AG10803 (cell line): ENCODE measurements around the gene HS6ST2.
"Not testable (repeated sequence)": the region's sequence is repeated elsewhere in the genome, so short reads cannot be mapped to it uniquely, and the experiment has no call there.

ENCODE experiments used
- DNase-seq: peaks from one replicate; pipeline ENCODE4 v3.0.0; 2010; ENCODE audit warnings: low read depth
- H3K4me3 ChIP-seq: 2 replicates; pipeline ENCODE4 v1.5.1; 2011; ENCODE audit warnings: mild to moderate bottlenecking, low read length, control low read depth
- TF ChIP-seq, protein P1 (sequence below): conservative IDR thresholded peaks from 2 replicates; pipeline ENCODE4 v1.5.1; 2011; ENCODE audit warnings: mild to moderate bottlenecking, low read length, control low read depth, inconsistent platforms

Gene HS6ST2

DNA sequence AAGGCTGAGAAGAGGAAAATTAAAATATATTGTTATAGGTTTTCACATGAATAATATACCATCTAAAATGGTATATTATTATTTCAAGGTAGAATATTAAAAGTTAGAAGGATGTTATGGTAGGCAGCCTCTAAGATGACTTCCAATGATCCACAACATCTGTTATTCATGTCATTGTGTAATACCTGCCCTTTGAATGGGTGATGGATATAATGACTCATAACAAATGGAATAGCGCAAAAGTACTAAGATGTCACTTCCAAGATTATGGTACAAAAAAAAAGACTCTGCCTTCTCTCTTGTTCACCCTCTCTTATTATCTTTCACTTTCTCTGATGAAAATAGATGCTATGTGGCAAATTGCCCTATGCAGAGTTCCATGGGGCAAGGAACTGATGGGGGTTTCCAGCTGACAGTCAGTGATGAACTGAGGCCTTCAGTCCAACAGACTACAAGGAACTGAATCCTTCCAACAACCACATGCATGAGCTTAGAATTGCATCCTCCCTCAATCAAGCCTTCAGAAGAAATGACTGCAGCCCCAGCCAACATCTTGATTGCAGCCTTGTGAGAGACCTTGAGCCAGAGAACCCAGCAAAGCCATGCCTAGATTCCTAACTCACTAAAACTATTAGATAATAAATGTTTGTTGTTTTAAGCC, 57.7 kb downstream of the HS6ST2 start:
- TF ChIP-seq, protein P1, sequence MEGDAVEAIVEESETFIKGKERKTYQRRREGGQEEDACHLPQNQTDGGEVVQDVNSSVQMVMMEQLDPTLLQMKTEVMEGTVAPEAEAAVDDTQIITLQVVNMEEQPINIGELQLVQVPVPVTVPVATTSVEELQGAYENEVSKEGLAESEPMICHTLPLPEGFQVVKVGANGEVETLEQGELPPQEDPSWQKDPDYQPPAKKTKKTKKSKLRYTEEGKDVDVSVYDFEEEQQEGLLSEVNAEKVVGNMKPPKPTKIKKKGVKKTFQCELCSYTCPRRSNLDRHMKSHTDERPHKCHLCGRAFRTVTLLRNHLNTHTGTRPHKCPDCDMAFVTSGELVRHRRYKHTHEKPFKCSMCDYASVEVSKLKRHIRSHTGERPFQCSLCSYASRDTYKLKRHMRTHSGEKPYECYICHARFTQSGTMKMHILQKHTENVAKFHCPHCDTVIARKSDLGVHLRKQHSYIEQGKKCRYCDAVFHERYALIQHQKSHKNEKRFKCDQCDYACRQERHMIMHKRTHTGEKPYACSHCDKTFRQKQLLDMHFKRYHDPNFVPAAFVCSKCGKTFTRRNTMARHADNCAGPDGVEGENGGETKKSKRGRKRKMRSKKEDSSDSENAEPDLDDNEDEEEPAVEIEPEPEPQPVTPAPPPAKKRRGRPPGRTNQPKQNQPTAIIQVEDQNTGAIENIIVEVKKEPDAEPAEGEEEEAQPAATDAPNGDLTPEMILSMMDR, result no peak
- no peak overlapping the region for H3K4me3 ChIP-seq
- no peak for DNase-seq

DNA sequence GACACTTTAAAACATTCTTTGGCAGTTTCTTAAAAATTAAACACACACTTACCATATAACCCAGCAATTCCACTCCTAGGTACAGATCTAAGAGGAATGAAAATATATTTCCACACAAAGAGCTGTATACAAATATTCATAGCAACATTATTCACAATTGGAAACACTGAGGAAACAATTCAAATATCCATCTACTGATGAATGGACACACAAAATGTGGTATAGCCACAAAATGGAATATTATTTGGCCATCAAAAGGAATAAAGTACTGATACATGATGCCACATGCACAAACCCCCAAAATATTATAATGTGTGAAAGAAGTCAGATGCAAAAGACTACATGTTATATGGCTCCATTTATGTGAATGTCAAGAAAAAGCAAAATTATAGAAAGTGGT, 70.9 kb downstream of the HS6ST2 start:
- no peak overlapping the region for H3K4me3 ChIP-seq
- DNase-seq, result no peak
- TF ChIP-seq, protein P1, result no peak

DNA sequence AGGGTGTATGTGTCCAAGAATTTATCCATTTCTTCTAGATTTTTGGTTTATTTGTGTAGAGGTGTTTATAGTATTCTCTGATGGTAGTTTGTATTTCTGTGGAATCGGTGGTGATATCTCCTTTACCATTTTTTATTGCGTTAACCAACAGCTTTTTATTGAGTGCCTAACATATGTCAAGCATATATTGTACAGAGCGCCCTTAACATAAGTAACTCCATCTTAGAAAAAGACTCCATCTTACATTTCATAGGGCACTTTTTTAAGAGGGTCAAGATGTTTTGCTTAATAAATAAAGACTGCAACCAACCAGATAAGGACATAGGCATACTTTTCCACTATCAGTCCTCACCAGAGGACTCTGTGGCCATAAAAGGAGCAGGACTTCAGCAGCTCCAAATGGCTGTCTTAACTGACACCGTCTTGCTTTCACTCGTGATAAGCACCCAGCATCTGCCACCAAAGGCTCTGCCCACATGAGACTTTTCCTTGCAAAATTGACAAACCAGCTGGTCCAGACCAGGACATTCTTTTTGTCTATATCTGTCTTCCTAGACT, 75.0 kb downstream of the HS6ST2 start:
- DNase-seq, result no peak
- TF ChIP-seq, protein P1, result no peak

DNA sequence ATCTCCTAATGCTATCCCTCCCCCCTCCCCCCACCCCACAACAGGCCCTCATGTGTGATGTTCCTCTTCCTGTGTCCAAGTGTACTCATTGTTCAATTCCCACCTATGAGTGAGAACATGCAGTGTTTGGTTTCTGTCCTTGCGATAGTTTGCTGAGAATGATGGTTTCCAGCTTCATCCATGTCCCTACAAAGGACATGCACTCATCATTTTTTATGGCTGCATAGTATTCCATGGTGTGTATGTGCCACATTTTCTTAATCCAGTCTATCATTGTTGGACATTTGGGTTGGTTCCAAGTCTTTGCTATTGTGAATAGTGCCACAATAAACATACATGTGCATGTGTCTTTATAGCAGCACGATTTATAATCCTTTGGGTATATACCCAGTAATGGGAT, 77.7 kb downstream of the HS6ST2 start:
- not testable (repeated sequence) for H3K4me3 ChIP-seq, DNase-seq

More for the DNA sequence above, 75.0 kb downstream of the HS6ST2 start:
- no peak overlapping the region for H3K4me3 ChIP-seq

DNA sequence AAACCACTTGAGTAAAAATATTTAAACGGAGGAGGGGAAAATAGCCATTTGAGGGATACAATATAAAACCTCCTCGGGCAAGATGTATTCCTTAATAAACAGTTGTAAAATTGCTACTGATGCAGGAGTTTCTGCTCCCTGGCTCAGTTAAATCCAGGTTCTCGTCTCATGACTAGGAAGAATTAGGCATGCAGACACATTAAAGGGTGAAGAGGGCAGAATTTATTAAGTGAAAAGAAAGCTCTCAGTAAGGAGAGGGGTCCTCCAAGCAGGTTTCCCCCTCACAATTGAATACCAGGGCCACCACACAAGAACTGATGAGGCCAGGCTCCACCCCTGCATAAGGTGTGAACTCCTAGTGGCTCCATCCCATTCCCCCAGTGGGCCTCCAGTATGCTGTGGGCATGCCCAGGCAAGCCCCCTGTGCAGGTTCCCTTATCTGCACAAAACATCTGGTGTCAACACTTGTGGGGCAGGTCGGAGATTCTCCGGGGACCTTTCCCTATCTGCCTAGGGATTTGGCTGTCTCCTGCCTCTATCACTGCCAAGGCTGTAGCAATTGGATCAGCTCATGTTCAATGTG, 80.4 kb downstream of the HS6ST2 start:
- TF ChIP-seq, protein P1, result no peak
- no peak for DNase-seq
- no peak overlapping the region for H3K4me3 ChIP-seq

DNA sequence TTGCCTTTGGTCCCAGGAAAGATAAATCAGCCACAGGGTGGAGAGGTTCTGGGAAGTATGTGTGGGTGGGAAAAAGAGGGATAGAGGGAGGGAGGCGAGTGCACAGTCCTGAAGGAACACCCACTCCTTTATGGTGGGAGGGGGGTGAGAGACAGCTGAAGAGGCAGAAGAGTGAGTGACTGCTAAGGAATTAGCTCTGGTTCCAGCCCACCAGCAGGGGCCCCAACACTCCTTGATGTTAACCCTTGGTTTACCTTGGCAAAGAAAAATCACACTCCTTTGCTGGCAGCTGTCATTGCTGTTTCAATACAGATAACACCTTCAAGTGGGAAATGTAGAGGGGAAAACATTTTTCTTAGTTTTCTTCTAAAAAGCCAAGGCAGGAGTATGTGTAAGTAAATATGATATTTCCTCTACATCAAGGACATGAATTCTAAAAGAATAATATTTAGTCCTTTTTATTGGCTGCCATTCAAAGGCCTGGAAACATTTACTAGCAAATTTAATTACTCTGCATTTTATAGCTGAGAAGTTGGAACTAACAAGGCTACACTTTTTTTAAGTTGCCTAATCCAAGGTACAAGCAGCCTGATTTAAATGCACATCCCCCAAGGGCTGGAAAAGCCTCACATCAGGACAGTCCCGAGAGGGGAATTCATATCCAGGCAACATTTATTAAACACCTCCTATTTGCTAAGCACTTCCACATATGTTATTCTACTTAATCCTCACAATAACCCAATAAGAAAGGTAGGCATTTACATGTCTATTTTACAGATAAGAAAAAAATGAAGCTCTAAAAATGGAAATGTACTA, 81.7 kb downstream of the HS6ST2 start:
- H3K4me3 ChIP-seq, result no peak overlapping the region
- TF ChIP-seq, protein P1, result no peak
- no peak for DNase-seq

DNA sequence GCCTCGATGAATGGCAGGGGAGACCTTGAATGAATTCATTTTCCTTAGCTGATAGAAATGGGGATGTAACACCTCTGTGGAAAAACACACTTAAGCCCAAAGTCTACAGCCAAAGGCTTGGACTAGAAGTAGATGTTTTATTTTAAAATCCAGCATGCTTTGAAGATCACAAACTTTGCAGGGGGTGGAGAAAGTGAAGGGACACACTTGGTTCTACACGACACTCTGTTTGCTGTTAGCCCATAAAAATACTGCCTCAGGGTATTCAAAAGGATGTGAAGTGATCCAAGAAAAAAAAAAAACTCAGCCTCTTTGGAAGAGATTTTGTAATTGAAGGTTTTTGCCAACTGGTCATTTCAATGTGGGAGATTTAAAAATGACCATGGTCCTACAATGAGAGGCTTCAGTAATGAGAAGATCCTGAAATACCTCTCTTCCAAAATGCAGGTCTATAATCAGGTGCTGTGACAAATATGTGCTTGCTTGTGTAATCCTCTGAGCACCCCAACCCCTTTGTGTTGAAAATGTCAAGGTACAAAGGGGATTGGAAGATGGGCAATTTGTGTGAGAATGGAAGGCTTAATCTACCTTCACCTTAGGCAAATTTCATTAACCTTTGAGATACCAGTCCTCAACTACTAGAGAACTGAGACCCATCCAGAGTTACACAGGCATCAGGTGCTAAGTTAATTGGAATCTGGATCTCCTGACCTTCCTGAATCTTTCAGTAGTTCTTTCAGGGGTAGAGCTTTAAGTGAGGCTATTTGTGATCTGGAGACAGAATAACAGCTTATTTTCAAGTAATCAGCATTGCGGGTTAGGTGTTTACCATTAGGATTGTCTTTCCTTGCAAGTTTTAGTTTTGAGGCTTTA, 82.5 kb downstream of the HS6ST2 start:
- no peak overlapping the region for H3K4me3 ChIP-seq
- no peak for DNase-seq
- TF ChIP-seq, protein P1, result no peak
